ENCODE data around the gene GNAQ.

The GNAQ gene

GRCh38 chr9:78031444-78031892, at the start of gene GNAQ:
Gene GNAQ (minus strand): TSS chr9:78031811. CDS start chr9:78031235, 576 bp downstream.
- peak within 1 kb of the TSS; percentile 82 for H3K4me3 ChIP-seq (ENCODE audit: low read length)
- no peak for DNase-seq (ENCODE audit: low read depth)
- TF ChIP-seq CTCF (conservative IDR thresholded peaks at IDR 0.05; ENCODE audit: low read depth, low read length) = no peak

GRCh38 chr9:78074385-78075291, 43.0 kb upstream of the GNAQ start:
- TF ChIP-seq CTCF (conservative IDR thresholded peaks at IDR 0.05; ENCODE audit: low read depth, low read length) = no peak
- DNase-seq (ENCODE audit: low read depth) = no peak
- H3K4me3 ChIP-seq (ENCODE audit: low read length) = no peak overlapping the region

GRCh38 chr9:78073722-78074121, 42.1 kb upstream of the GNAQ start:
- TF ChIP-seq CTCF (conservative IDR thresholded peaks at IDR 0.05; ENCODE audit: low read depth, low read length) = no peak
- no peak overlapping the region for H3K4me3 ChIP-seq (ENCODE audit: low read length)
- no peak for DNase-seq (ENCODE audit: low read depth)

GRCh38 chr9:78072586-78073199, 41.1 kb upstream of the GNAQ start:
- TF ChIP-seq CTCF (conservative IDR thresholded peaks at IDR 0.05; ENCODE audit: low read depth, low read length) = no peak
- DNase-seq (ENCODE audit: low read depth) = no peak

GRCh38 chr9:78070521-78070920, 38.9 kb upstream of the GNAQ start:
- no peak for DNase-seq (ENCODE audit: low read depth)
- TF ChIP-seq CTCF (conservative IDR thresholded peaks at IDR 0.05; ENCODE audit: low read depth, low read length) = no peak
- no peak overlapping the region for H3K4me3 ChIP-seq (ENCODE audit: low read length)

More at GRCh38 chr9:78072586-78073199, 41.1 kb upstream of the GNAQ start:
- H3K4me3 ChIP-seq (ENCODE audit: low read length) = no peak overlapping the region

- no peak for TF ChIP-seq CTCF (conservative IDR thresholded peaks at IDR 0.05; ENCODE audit: low read depth, low read length)
- DNase-seq (ENCODE audit: low read depth) = no peak
- no peak overlapping the region for H3K4me3 ChIP-seq (ENCODE audit: low read length)
Observed at GRCh38 chr9:78064075-78064474, 32.5 kb upstream of the GNAQ start.
